Measurements from ENCODE around the gene CCDC71L. TPM values are rescaled to one million over a fixed set of nuclear protein-coding genes. Genes with fewer than 3 reads are reported as not detected.

Gene CCDC71L
- total and polyA plus RNA-seq, 2 donors (not counting 1 experiment from before 2014, with no cell fraction given): 11.7 to 29.5 TPM

DNA sequence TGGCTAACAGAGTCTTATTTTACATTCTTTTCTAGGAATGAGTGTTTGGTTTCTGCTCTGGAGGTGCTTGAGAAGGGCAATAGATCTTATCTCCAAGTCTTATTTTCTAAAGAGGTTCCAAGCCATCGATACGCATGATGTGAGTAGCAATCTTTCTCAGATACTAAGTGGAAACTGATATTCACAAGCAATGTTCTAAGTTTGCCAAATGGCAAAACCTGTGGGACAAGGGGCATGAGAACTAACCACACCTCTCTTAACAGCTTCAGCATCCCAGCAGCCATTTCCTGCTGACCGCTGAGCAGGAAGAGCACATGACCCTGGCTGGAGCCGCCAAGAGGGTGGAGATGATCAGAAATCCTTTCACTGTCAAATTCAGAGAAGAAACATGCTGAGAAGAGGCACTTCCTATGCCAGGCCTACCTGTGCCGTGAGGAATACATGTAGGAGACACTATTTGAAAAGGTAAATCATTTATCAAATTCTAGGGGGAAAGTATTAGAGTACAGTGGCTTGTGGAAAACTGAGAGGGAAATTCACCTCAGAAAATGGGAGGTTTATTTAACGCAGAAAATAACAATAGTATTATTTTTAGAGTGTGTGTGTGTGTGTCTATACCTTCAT, 35.2 kb downstream of the CCDC71L start:
- no peak for DNase-seq
- Mint-ChIP-seq H3K27ac (no peak overlapping the region), H3K9me3 (ENCODE audit: insufficient read depth) (peaks cover 6% of the 10 kb centered on the region), H3K4me1 (no peaks in the 10 kb centered on the region), H3K27me3 (no peaks in the 10 kb centered on the region), H3K4me3 (no peak overlapping the region)
- no peaks in the 10 kb centered on the region for H4K20me1 ChIP-seq (ENCODE audit: control insufficient read depth, insufficient read depth, low read length, poor library complexity, severe bottlenecking)
- H3K27ac ChIP-seq (ENCODE audit: low read length in 2 of 2): no peak overlapping the region
- ChIA-PET POLR2A (no interaction called here), CTCF (no interaction called here)
- no peak overlapping the region for H2AFZ ChIP-seq (ENCODE audit: insufficient read depth, low read depth, low read length, poor library complexity, severe bottlenecking)
- no peak overlapping the region for H3K4me3 ChIP-seq (ENCODE audit: control extremely low read depth in 1 of 5, extremely low read depth in 1 of 5, insufficient read depth in 1 of 5, low read depth in 2 of 5, low read length in 4 of 5)
- peaks cover 0 to under 1% (median 0%) of the 10 kb centered on the region in 4 experiments for H3K27me3 ChIP-seq (replicated peaks in 1 of 4; ENCODE audit: control extremely low read depth in 1 of 4, control insufficient read depth in 3 of 4, insufficient read depth in 4 of 4, low read length in 3 of 4)
- no peak for ATAC-seq (ENCODE audit: low read depth)
- H3K79me2 ChIP-seq (ENCODE audit: control insufficient read depth, insufficient read depth, low read length): no peaks in the 10 kb centered on the region
- H3K36me3 ChIP-seq (replicated peaks in 1 of 2; ENCODE audit: control extremely low read depth in 1 of 2, control insufficient read depth in 1 of 2, extremely low read depth in 1 of 2, insufficient read depth in 2 of 2, low read length in 1 of 2): no peaks in the 10 kb centered on the region
- WGBS (ENCODE audit: insufficient coverage): 62% methylated on average over 4 of the region's 6 CpGs
- H3K9ac ChIP-seq (ENCODE audit: low read length): no peak overlapping the region
- TF ChIP-seq EZH2 (IDR thresholded peaks at IDR 0.05; ENCODE audit: borderline replicate concordance, insufficient read depth, low read depth, low read length, poor library complexity, severe bottlenecking): no peak
- TF ChIP-seq, protein P1, sequence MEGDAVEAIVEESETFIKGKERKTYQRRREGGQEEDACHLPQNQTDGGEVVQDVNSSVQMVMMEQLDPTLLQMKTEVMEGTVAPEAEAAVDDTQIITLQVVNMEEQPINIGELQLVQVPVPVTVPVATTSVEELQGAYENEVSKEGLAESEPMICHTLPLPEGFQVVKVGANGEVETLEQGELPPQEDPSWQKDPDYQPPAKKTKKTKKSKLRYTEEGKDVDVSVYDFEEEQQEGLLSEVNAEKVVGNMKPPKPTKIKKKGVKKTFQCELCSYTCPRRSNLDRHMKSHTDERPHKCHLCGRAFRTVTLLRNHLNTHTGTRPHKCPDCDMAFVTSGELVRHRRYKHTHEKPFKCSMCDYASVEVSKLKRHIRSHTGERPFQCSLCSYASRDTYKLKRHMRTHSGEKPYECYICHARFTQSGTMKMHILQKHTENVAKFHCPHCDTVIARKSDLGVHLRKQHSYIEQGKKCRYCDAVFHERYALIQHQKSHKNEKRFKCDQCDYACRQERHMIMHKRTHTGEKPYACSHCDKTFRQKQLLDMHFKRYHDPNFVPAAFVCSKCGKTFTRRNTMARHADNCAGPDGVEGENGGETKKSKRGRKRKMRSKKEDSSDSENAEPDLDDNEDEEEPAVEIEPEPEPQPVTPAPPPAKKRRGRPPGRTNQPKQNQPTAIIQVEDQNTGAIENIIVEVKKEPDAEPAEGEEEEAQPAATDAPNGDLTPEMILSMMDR (IDR thresholded peaks at IDR 0.05): no peak
- intact Hi-C loops (cut with micrococcal nuclease): no loop called here
- peaks cover 0 to 8% (median 0%) of the 10 kb centered on the region in 3 donors for H3K9me3 ChIP-seq (ENCODE audit: control extremely low read depth in 1 of 3, control insufficient read depth in 2 of 3, insufficient read depth in 1 of 3, low read length in 2 of 3)
- H3K4me2 ChIP-seq (replicated peaks; ENCODE audit: low read depth, low read length, poor library complexity, severe bottlenecking): no peak overlapping the region
- no peaks in the 10 kb centered on the region for H3K4me1 ChIP-seq (ENCODE audit: control insufficient read depth in 2 of 2, insufficient read depth in 2 of 2, low read length in 2 of 2)

DNA sequence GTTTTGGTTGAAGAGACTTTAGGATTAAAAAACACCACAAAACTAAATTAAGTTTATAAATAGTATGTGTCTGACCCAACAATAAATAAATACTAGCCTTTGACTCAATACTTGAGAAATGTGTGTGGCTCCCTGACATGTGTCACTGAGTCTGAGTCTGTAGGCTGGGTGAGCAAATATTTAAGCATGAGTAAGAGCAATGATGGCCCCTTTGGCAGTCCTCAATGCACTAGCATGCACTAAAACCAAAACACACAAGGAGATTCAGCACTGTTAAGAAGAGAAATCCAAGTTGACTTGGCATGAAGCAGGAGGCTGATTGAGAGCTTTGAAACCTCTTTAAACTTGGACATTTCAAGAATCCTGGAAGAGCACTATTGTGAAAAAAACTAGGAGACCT, 37.1 kb downstream of the CCDC71L start:
- H3K27ac Mint-ChIP-seq: no peak overlapping the region
- intact Hi-C loops (cut with micrococcal nuclease): no loop called here
- H3K27ac ChIP-seq (ENCODE audit: low read length in 2 of 2): no peak overlapping the region
- TF ChIP-seq, protein P1 (IDR thresholded peaks at IDR 0.05): no peak
- no peak for TF ChIP-seq EZH2 (IDR thresholded peaks at IDR 0.05; ENCODE audit: borderline replicate concordance, insufficient read depth, low read depth, low read length, poor library complexity, severe bottlenecking)
- H3K36me3 ChIP-seq (replicated peaks in 1 of 2; ENCODE audit: control extremely low read depth in 1 of 2, control insufficient read depth in 1 of 2, extremely low read depth in 1 of 2, insufficient read depth in 2 of 2, low read length in 1 of 2): no peaks in the 10 kb centered on the region
- no peaks in the 10 kb centered on the region for H3K27me3 Mint-ChIP-seq
- no peak for DNase-seq
- H3K9me3 Mint-ChIP-seq (ENCODE audit: insufficient read depth): peaks cover 6% of the 10 kb centered on the region
- ChIA-PET CTCF (no interaction called here), POLR2A (no interaction called here)
- H4K20me1 ChIP-seq (ENCODE audit: control insufficient read depth, insufficient read depth, low read length, poor library complexity, severe bottlenecking): no peaks in the 10 kb centered on the region
- peaks cover 0 to 8% (median 0%) of the 10 kb centered on the region in 3 donors for H3K9me3 ChIP-seq (ENCODE audit: control extremely low read depth in 1 of 3, control insufficient read depth in 2 of 3, insufficient read depth in 1 of 3, low read length in 2 of 3)
- no peak overlapping the region for H3K4me3 ChIP-seq (ENCODE audit: control extremely low read depth in 1 of 5, extremely low read depth in 1 of 5, insufficient read depth in 1 of 5, low read depth in 2 of 5, low read length in 4 of 5)
- H3K79me2 ChIP-seq (ENCODE audit: control insufficient read depth, insufficient read depth, low read length): no peaks in the 10 kb centered on the region
- no peak overlapping the region for H3K4me3 Mint-ChIP-seq
- H3K9ac ChIP-seq (ENCODE audit: low read length): no peak overlapping the region
- H3K4me1 ChIP-seq (ENCODE audit: control insufficient read depth in 2 of 2, insufficient read depth in 2 of 2, low read length in 2 of 2): no peaks in the 10 kb centered on the region
- H3K4me2 ChIP-seq (replicated peaks; ENCODE audit: low read depth, low read length, poor library complexity, severe bottlenecking): no peak overlapping the region
- no peak overlapping the region for H2AFZ ChIP-seq (ENCODE audit: insufficient read depth, low read depth, low read length, poor library complexity, severe bottlenecking)
- no peaks in the 10 kb centered on the region for H3K4me1 Mint-ChIP-seq
- no peaks in the 10 kb centered on the region for H3K27me3 ChIP-seq (replicated peaks in 1 of 4; ENCODE audit: control extremely low read depth in 1 of 4, control insufficient read depth in 3 of 4, insufficient read depth in 4 of 4, low read length in 3 of 4)
- ATAC-seq (ENCODE audit: low read depth): no peak
